ENCODE results near the gene ARHGAP10. TPM values are rescaled to one million over a fixed set of nuclear protein-coding genes. Genes with fewer than 3 reads are reported as not detected.

Gene ARHGAP10
- total RNA-seq, 1 donor from 2014 or later, result 15.5 TPM

- Histone ChIP-seq H3K4me3 (ENCODE audit: low read depth, low read length) (no peak overlapping the region), H3K36me3 (ENCODE audit: control insufficient read depth, insufficient read depth, low read length) (no peaks in the 10 kb centered on the region), H3K27me3 (ENCODE audit: control insufficient read depth, insufficient read depth, low read length) (no peaks in the 10 kb centered on the region)
- no peak for TF ChIP-seq CTCF (IDR thresholded peaks at IDR 0.05; ENCODE audit: insufficient read depth, low read length, poor library complexity, severe bottlenecking)
- DNase-seq (ENCODE audit: low read depth), result no peak
These were observed 98.2 kb downstream of the ARHGAP10 start for GRCh38 chr4:147830102-147830463.

GRCh38 chr4:147830987-147831386 lies 99.1 kb downstream of the ARHGAP10 start:
- TF ChIP-seq CTCF (IDR thresholded peaks at IDR 0.05; ENCODE audit: insufficient read depth, low read length, poor library complexity, severe bottlenecking), result no peak
- H3K27me3 ChIP-seq (ENCODE audit: control insufficient read depth, insufficient read depth, low read length), result no peaks in the 10 kb centered on the region
- DNase-seq (ENCODE audit: low read depth), result peak; percentile 25

GRCh38 chr4:147831551-147832171 lies 99.8 kb downstream of the ARHGAP10 start:
- DNase-seq (ENCODE audit: low read depth), result peak; percentile 79
- TF ChIP-seq CTCF (IDR thresholded peaks at IDR 0.05; ENCODE audit: insufficient read depth, low read length, poor library complexity, severe bottlenecking), result no peak

More at GRCh38 chr4:147830987-147831386, 99.1 kb downstream of the ARHGAP10 start:
- Histone ChIP-seq H3K36me3 (ENCODE audit: control insufficient read depth, insufficient read depth, low read length) (no peaks in the 10 kb centered on the region), H3K4me3 (ENCODE audit: low read depth, low read length) (no peak overlapping the region)

GRCh38 chr4:147833254-147833653 lies 101.4 kb downstream of the ARHGAP10 start:
- Histone ChIP-seq H3K4me3 (ENCODE audit: low read depth, low read length) (no peak overlapping the region), H3K36me3 (ENCODE audit: control insufficient read depth, insufficient read depth, low read length) (no peaks in the 10 kb centered on the region), H3K27me3 (ENCODE audit: control insufficient read depth, insufficient read depth, low read length) (no peaks in the 10 kb centered on the region)
- DNase-seq (ENCODE audit: low read depth), result peak; percentile 58
- no peak for TF ChIP-seq CTCF (IDR thresholded peaks at IDR 0.05; ENCODE audit: insufficient read depth, low read length, poor library complexity, severe bottlenecking)

More at GRCh38 chr4:147831551-147832171, 99.8 kb downstream of the ARHGAP10 start:
- Histone ChIP-seq H3K4me3 (ENCODE audit: low read depth, low read length) (no peak overlapping the region), H3K36me3 (ENCODE audit: control insufficient read depth, insufficient read depth, low read length) (no peaks in the 10 kb centered on the region), H3K27me3 (ENCODE audit: control insufficient read depth, insufficient read depth, low read length) (no peaks in the 10 kb centered on the region)

GRCh38 chr4:147833741-147834140 lies 101.9 kb downstream of the ARHGAP10 start:
- H3K4me3 ChIP-seq (ENCODE audit: low read depth, low read length), result no peak overlapping the region
- TF ChIP-seq CTCF (IDR thresholded peaks at IDR 0.05; ENCODE audit: insufficient read depth, low read length, poor library complexity, severe bottlenecking), result no peak
- H3K36me3 ChIP-seq (ENCODE audit: control insufficient read depth, insufficient read depth, low read length), result no peaks in the 10 kb centered on the region
- H3K27me3 ChIP-seq (ENCODE audit: control insufficient read depth, insufficient read depth, low read length), result no peaks in the 10 kb centered on the region
- DNase-seq (ENCODE audit: low read depth), result no peak

- no peak for TF ChIP-seq CTCF (IDR thresholded peaks at IDR 0.05; ENCODE audit: insufficient read depth, low read length, poor library complexity, severe bottlenecking)
- Histone ChIP-seq H3K27me3 (ENCODE audit: control insufficient read depth, insufficient read depth, low read length) (no peaks in the 10 kb centered on the region), H3K36me3 (ENCODE audit: control insufficient read depth, insufficient read depth, low read length) (no peaks in the 10 kb centered on the region), H3K4me3 (ENCODE audit: low read depth, low read length) (no peak overlapping the region)
- DNase-seq (ENCODE audit: low read depth), result no peak
These were observed 102.6 kb downstream of the ARHGAP10 start for GRCh38 chr4:147834480-147834879.

Measured in kidney epithelial cell (primary cell).